HCT116 (cell line): ENCODE results near the gene HSPG2. TPM values are rescaled to one million over a fixed set of nuclear protein-coding genes. Genes with fewer than 3 reads are reported as not detected.

Experiments
- ATAC-seq: fragments of 200-7000 bp; cut with Tn5 transposase; 2 replicates; pipeline ENCODE4 v1.9.1; 2020; ENCODE audit warnings: mild to moderate bottlenecking, moderate library complexity
- BruUV-seq: library from RNA; stranded (reverse); fragments of 400-500 nt; replicated peaks from 2 replicates; lab custom pipeline; 2021; lab: Mats Ljungman, UMichigan
- CTCF ChIA-PET: fragments of 300-600 bp; sonication (Branson Sonifier 250); formaldehyde crosslinking; loops from one replicate; lab custom pipeline; 2021; ENCODE audit warnings: antibody characterized with exemption; lab: Charles Lee
- POLR2A ChIA-PET: fragments of 300-600, 350-600 bp; sonication (Branson Sonifier 250); formaldehyde crosslinking; loops from one replicate; lab custom pipeline; 2021; ENCODE audit warnings: antibody characterized with exemption; lab: Charles Lee
- RAD21 ChIA-PET, 2 experiments: fragments of 300-600 bp; sonication (Branson Sonifier 250); formaldehyde crosslinking; loops; one replicate each; lab custom pipeline; 2023; ENCODE audit warnings: low total read pairs in 2 of 2; ENCODE audit not compliant: uncharacterized antibody in 2 of 2, unreplicated experiment in 2 of 2, low non-redundant PET in 1 of 2; lab: Charles Lee
- DNase-seq: peaks from one replicate; pipeline ENCODE4 v3.0.0-alpha.2; 2010; ENCODE audit warnings: low read depth, low spot score
- H2AFZ ChIP-seq: fragments of 200-600 bp; shearing (Covaris generic), sonication (generic); 2 replicates; pipeline ENCODE4 v1.6.1; 2017; ENCODE audit warnings: low read depth, mixed run types, mixed read lengths, antibody characterized with exemption, low read length; ENCODE audit not compliant: poor library complexity, severe bottlenecking
- H3K27ac ChIP-seq: 2 replicates; pipeline ENCODE4 v1.5.1; 2012; ENCODE audit warnings: low read depth, low read length
- H3K27me3 ChIP-seq: fragments of 200-600 bp; sonication (generic); 2 replicates; pipeline ENCODE4 v1.6.1; 2016; ENCODE audit warnings: mixed run types, low read length, mixed read lengths; ENCODE audit not compliant: insufficient read depth
- H3K36me3 ChIP-seq, 2 experiments: fragments of 200-500 bp in 1 of 2; fragments of 200-600 bp in 1 of 2; sonication (Bioruptor generic) in 1 of 2; sonication (generic) in 1 of 2; 2 replicates each; pipeline versions ENCODE4 v1.5.1 to v1.6.1; 2014 to 2016; ENCODE audit warnings: low read length in 2 of 2, inconsistent platforms in 1 of 2, mixed read lengths in 1 of 2, mixed run types in 1 of 2; ENCODE audit not compliant: insufficient read depth in 2 of 2, control insufficient read depth in 1 of 2
- H3K4me1 ChIP-seq, 2 experiments: fragments of 200-600 bp in 1 of 2; sonication (generic) in 1 of 2; 2 replicates each; pipeline versions ENCODE4 v1.5.1 to v1.6.1; 2012 to 2017; ENCODE audit warnings: low read length in 2 of 2, inconsistent platforms in 1 of 2, mild to moderate bottlenecking in 1 of 2, mixed read lengths in 1 of 2, mixed run types in 1 of 2, moderate library complexity in 1 of 2; ENCODE audit not compliant: insufficient read depth in 2 of 2, control insufficient read depth in 1 of 2
- H3K4me2 ChIP-seq: fragments of 200-600 bp; sonication (generic); 2 replicates; pipeline ENCODE4 v1.6.1; 2017; ENCODE audit warnings: mixed run types, low read length, mixed read lengths
- H3K4me3 ChIP-seq, 2 experiments: fragments of 200-600 bp in 1 of 2; sonication (generic) in 1 of 2; replicated peaks in 1 of 2; 2 replicates each; pipeline ENCODE4 v1.5.1; 2011 to 2016; ENCODE audit warnings: low read length in 2 of 2, control low read depth in 1 of 2, low read depth in 1 of 2, mild to moderate bottlenecking in 1 of 2, mixed read lengths in 1 of 2, mixed run types in 1 of 2
- H3K79me2 ChIP-seq: fragments of 200-600 bp; sonication (generic); 2 replicates; pipeline ENCODE4 v1.6.1; 2017; ENCODE audit warnings: mild to moderate bottlenecking, mixed run types, low read length, moderate library complexity, mixed read lengths; ENCODE audit not compliant: insufficient read depth
- H3K9ac ChIP-seq: fragments of 200-600 bp; sonication (generic); 2 replicates; pipeline ENCODE4 v1.6.1; 2016; ENCODE audit warnings: low read length, mixed read lengths
- H3K9me2 ChIP-seq: fragments of 200-600 bp; sonication (generic), shearing (Covaris generic); 2 replicates; pipeline ENCODE4 v1.6.1; 2017; ENCODE audit warnings: mixed run types, mild to moderate bottlenecking, moderate library complexity; ENCODE audit not compliant: insufficient read depth
- H3K9me3 ChIP-seq, 2 experiments: fragments of 200-500 bp in 1 of 2; fragments of 200-600 bp in 1 of 2; sonication (Bioruptor generic) in 1 of 2; sonication (generic) in 1 of 2; 2 replicates each; pipeline ENCODE4 v1.6.1; 2014 to 2017; ENCODE audit warnings: low read length in 2 of 2, mixed read lengths in 2 of 2, inconsistent platforms in 1 of 2, low read depth in 1 of 2, mild to moderate bottlenecking in 1 of 2, mixed run types in 1 of 2, moderate library complexity in 1 of 2; ENCODE audit not compliant: control insufficient read depth in 1 of 2, insufficient read depth in 1 of 2
- H4K20me1 ChIP-seq: fragments of 200-600 bp; sonication (generic), shearing (Covaris generic); 2 replicates; pipeline ENCODE4 v1.6.1; 2017; ENCODE audit warnings: mixed run types, mild to moderate bottlenecking, moderate library complexity; ENCODE audit not compliant: insufficient read depth
- CBX3 ChIP-seq: IDR thresholded peaks from 2 replicates; pipeline ENCODE4 v1.6.1; 2012; ENCODE audit warnings: low read depth
- CEBPB ChIP-seq: IDR thresholded peaks from 2 replicates; pipeline ENCODE4 v1.6.1; 2012; ENCODE audit warnings: low read depth
- CTCF ChIP-seq, 3 experiments: fragments of 200-600 bp in 1 of 3; sonication (generic) in 1 of 3; IDR thresholded peaks in 2 of 3; conservative IDR thresholded peaks in 1 of 3; 2 replicates each; pipeline ENCODE4 v1.5.1; 2012 to 2017; ENCODE audit warnings: low read depth in 2 of 3, low read length in 2 of 3, antibody characterized with exemption in 1 of 3, borderline replicate concordance in 1 of 3, control low read depth in 1 of 3, mild to moderate bottlenecking in 1 of 3, mixed read lengths in 1 of 3, mixed run types in 1 of 3, moderate library complexity in 1 of 3; ENCODE audit not compliant: insufficient read depth in 1 of 3
- ELF1 ChIP-seq: IDR thresholded peaks from 2 replicates; pipeline ENCODE4 v1.6.1; 2012; ENCODE audit warnings: low read depth, borderline replicate concordance
- FOSL1 ChIP-seq: IDR thresholded peaks from 2 replicates; pipeline ENCODE4 v1.6.1; 2012; ENCODE audit warnings: low read depth
- POLR2A ChIP-seq: IDR thresholded peaks from 2 replicates; pipeline ENCODE4 v1.7.0; 2011; ENCODE audit warnings: borderline replicate concordance; ENCODE audit not compliant: insufficient read depth, insufficient read length; ENCODE audit errors: extremely low read depth
- POLR2AphosphoS5 ChIP-seq: IDR thresholded peaks from 2 replicates; pipeline ENCODE4 v1.6.1; 2011; ENCODE audit warnings: mild to moderate bottlenecking, low read depth, low read length, moderate library complexity
- RAD21 ChIP-seq: IDR thresholded peaks from 2 replicates; pipeline ENCODE4 v1.6.1; 2012; ENCODE audit warnings: low read depth, mild to moderate bottlenecking
- SIN3A ChIP-seq: IDR thresholded peaks from 2 replicates; pipeline ENCODE4 v1.6.1; 2012; ENCODE audit warnings: low read depth
- SRF ChIP-seq: IDR thresholded peaks from 2 replicates; pipeline ENCODE4 v1.6.1; 2012; ENCODE audit warnings: low read depth
- TCF7L2 ChIP-seq: IDR thresholded peaks from 2 replicates; pipeline ENCODE4 v1.7.0; 2011; ENCODE audit warnings: borderline replicate concordance, inconsistent platforms; ENCODE audit not compliant: insufficient read depth, insufficient read length; ENCODE audit errors: extremely low read depth
- YY1 ChIP-seq: IDR thresholded peaks from 2 replicates; pipeline ENCODE4 v1.6.1; 2011; ENCODE audit warnings: low read length, low read depth, moderate library complexity, mild to moderate bottlenecking; ENCODE audit not compliant: insufficient replicate concordance; ENCODE audit errors: extremely low read depth
- ZBTB33 ChIP-seq: IDR thresholded peaks from 2 replicates; pipeline ENCODE4 v1.6.1; 2011; ENCODE audit warnings: mild to moderate bottlenecking, low read length, moderate library complexity; ENCODE audit not compliant: insufficient replicate concordance; ENCODE audit errors: extremely low read depth
- ZFX ChIP-seq: fragments of 450-650 bp; IDR thresholded peaks from 2 replicates; pipeline ENCODE4 v1.6.1; 2017
- intact Hi-C: fragments of 100-400 bp; cut with micrococcal nuclease; formaldehyde crosslinking; loops from 2 replicates; pipeline ENCODE4 v1.10.0; 2022
- total RNA-seq: library from RNA; stranded (reverse); gene quantifications from one replicate; pipeline ENCODE4 v1.2.1, GENCODE V29; 2021; ENCODE audit not compliant: unreplicated experiment
- TF ChIP-seq, protein P1 (sequence below): IDR thresholded peaks from 2 replicates; pipeline ENCODE4 v1.6.1; 2012
- TF ChIP-seq, protein P2 (sequence below): IDR thresholded peaks from 2 replicates; pipeline ENCODE4 v1.6.1; 2012

HSPG2 gene
- total RNA-seq, 1 experiment from 2014 or later: 55.7 TPM

DNA sequence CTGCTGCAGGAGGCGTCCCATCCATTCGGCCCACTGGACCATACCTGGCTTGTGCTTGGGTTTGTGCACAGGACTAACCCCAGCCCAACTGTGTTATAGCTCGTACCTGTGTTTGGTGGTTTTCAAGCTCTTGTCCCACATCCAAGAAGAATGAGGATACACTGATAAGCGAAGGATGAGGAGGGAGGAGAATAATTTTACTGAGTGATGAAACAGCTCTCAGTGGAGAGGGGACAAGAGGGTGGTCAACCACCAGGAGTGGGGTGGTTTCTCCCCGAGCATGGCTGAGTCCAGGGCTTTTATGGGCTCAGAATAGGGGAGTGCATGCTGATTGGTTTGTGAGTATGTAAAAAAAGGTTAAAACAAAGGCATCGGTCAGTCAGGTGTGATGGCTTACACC, 142.0 kb downstream of the HSPG2 start:
- no peak for DNase-seq
- H3K4me3 ChIP-seq: no peak overlapping the region
- no peaks in the 10 kb centered on the region for H3K36me3 ChIP-seq
- H3K9me3 ChIP-seq: peaks cover 0 to 7% of the 10 kb centered on the region in 2 experiments; a peak in 1 of 4 replicates
- no peaks in the 10 kb centered on the region for H3K79me2 ChIP-seq
- RAD21 ChIA-PET: no interaction called here
- BruUV-seq: no TSS peak
- no peak overlapping the region for H3K4me2 ChIP-seq
- no peak overlapping the region for H2AFZ ChIP-seq
- POLR2A ChIA-PET: no interaction called here
- intact Hi-C loops: no loop called here
- CTCF ChIA-PET: no interaction called here
- TF ChIP-seq CBX3: no peak
- TF ChIP-seq SRF: no peak
- TF ChIP-seq, protein P1, sequence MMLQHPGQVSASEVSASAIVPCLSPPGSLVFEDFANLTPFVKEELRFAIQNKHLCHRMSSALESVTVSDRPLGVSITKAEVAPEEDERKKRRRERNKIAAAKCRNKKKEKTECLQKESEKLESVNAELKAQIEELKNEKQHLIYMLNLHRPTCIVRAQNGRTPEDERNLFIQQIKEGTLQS: no peak
- no peak for TF ChIP-seq CTCF (IDR thresholded peaks at IDR 0.05 in 2 of 3, conservative IDR thresholded peaks at IDR 0.05 in 1 of 3; ENCODE audit: borderline replicate concordance in 1 of 3, insufficient read depth in 1 of 3, low read depth in 2 of 3, low read length in 2 of 3)
- no peak for TF ChIP-seq POLR2AphosphoS5
- no peak for TF ChIP-seq CEBPB
- no peak for TF ChIP-seq POLR2A
- no peak for TF ChIP-seq ZBTB33
- no peak for TF ChIP-seq FOSL1
- TF ChIP-seq, protein P2, sequence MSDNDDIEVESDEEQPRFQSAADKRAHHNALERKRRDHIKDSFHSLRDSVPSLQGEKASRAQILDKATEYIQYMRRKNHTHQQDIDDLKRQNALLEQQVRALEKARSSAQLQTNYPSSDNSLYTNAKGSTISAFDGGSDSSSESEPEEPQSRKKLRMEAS: no peak
- no peak for TF ChIP-seq TCF7L2
- no peak for TF ChIP-seq ZFX
- no peak for TF ChIP-seq ELF1
- no peak for TF ChIP-seq SIN3A
- TF ChIP-seq YY1: no peak
- TF ChIP-seq RAD21: no peak
- TF ChIP-seq, all 23 proteins: peak for 0
- no peaks in the 10 kb centered on the region for H3K27me3 ChIP-seq
- no peaks in the 10 kb centered on the region for H3K9me2 ChIP-seq
- H3K9ac ChIP-seq: no peak overlapping the region
- no peaks in the 10 kb centered on the region for H3K4me1 ChIP-seq
- ATAC-seq: no peak
- H3K27ac ChIP-seq: no peak overlapping the region
- no peaks in the 10 kb centered on the region for H4K20me1 ChIP-seq
